Mesothelial cell of epicardium (in vitro differentiated cells): Measurements from ENCODE around the gene TMPRSS13. TPM values are rescaled to one million over a fixed set of nuclear protein-coding genes. Genes with fewer than 3 reads are reported as not detected.

Experiments
- DNase-seq, 2 experiments: peaks; one replicate each; pipeline ENCODE4 v3.0.0; 2021; ENCODE audit warnings: low spot score in 2 of 2; ENCODE audit not compliant: unreplicated experiment in 2 of 2
- H3K27ac Mint-ChIP-seq: 2 replicates; pipeline ENCODE4 v1.8.0; 2021; ENCODE audit warnings: mixed read lengths
- H3K27me3 Mint-ChIP-seq: 2 replicates; pipeline ENCODE4 v1.8.0; 2021; ENCODE audit warnings: low read depth, mixed read lengths
- H3K36me3 Mint-ChIP-seq: 2 replicates; pipeline ENCODE4 v1.8.0; 2021; ENCODE audit warnings: mixed read lengths
- H3K4me1 Mint-ChIP-seq: 2 replicates; pipeline ENCODE4 v1.8.0; 2021; ENCODE audit warnings: mixed read lengths
- H3K4me3 Mint-ChIP-seq: 2 replicates; pipeline ENCODE4 v1.8.0; 2021; ENCODE audit warnings: mild to moderate bottlenecking, moderate library complexity, mixed read lengths
- H3K9me3 Mint-ChIP-seq: 2 replicates; pipeline ENCODE4 v1.8.0; 2021; ENCODE audit warnings: mixed read lengths
- CTCF ChIP-seq: fragments of 200-600 bp; sonication (generic); IDR thresholded peaks from one replicate; pipeline ENCODE4 v1.5.0; 2021; ENCODE audit warnings: antibody characterized with exemption; ENCODE audit not compliant: unreplicated experiment
- total RNA-seq: library from RNA; stranded (reverse); gene quantifications from 3 replicates; pipeline ENCODE4 v1.2.1, GENCODE V29; 2021

Gene TMPRSS13
- total RNA-seq, 1 donor from 2014 or later, result 10.4 TPM

- no peak for TF ChIP-seq CTCF
- Mint-ChIP-seq H3K27ac (no peak overlapping the region), H3K36me3 (no peaks in the 10 kb centered on the region), H3K4me1 (peaks cover 16% of the 10 kb centered on the region), H3K9me3 (no peaks in the 10 kb centered on the region), H3K27me3 (no peaks in the 10 kb centered on the region), H3K4me3 (no peak overlapping the region)
- peak in 1 of 2 experiments; percentile 19 for DNase-seq
Observed at GRCh38 chr11:117905524-117905923, 23.7 kb downstream of the TMPRSS13 start.

GRCh38 chr11:117903505-117904382, 25.5 kb downstream of the TMPRSS13 start:
- Mint-ChIP-seq H3K4me3 (no peak overlapping the region), H3K27ac (no peak overlapping the region), H3K27me3 (no peaks in the 10 kb centered on the region), H3K4me1 (peaks cover 16% of the 10 kb centered on the region), H3K9me3 (no peaks in the 10 kb centered on the region), H3K36me3 (no peaks in the 10 kb centered on the region)
- DNase-seq, result no peak
- TF ChIP-seq CTCF, result no peak

- H3K27ac Mint-ChIP-seq, result no peak overlapping the region
- no peaks in the 10 kb centered on the region for H3K9me3 Mint-ChIP-seq
- peaks cover 5% of the 10 kb centered on the region for H3K4me1 Mint-ChIP-seq
- TF ChIP-seq CTCF, result no peak
- H3K4me3 Mint-ChIP-seq, result no peak overlapping the region
- peak in 1 of 2 experiments; percentile 24 for DNase-seq
- H3K36me3 Mint-ChIP-seq, result no peaks in the 10 kb centered on the region
- no peaks in the 10 kb centered on the region for H3K27me3 Mint-ChIP-seq
Observed at GRCh38 chr11:117902001-117902845, 27.0 kb downstream of the TMPRSS13 start.

- no peak for TF ChIP-seq CTCF
- H3K27me3 Mint-ChIP-seq, result no peaks in the 10 kb centered on the region
- no peak overlapping the region for H3K27ac Mint-ChIP-seq
- H3K36me3 Mint-ChIP-seq, result no peaks in the 10 kb centered on the region
- DNase-seq, result peak in 1 of 2 experiments; percentile 5
- no peaks in the 10 kb centered on the region for H3K9me3 Mint-ChIP-seq
- peaks cover 3% of the 10 kb centered on the region for H3K4me1 Mint-ChIP-seq
- H3K4me3 Mint-ChIP-seq, result no peak overlapping the region
Observed at GRCh38 chr11:117901601-117902000, 27.6 kb downstream of the TMPRSS13 start.

- Mint-ChIP-seq H3K36me3 (no peaks in the 10 kb centered on the region), H3K9me3 (peaks cover 7% of the 10 kb centered on the region), H3K27me3 (no peaks in the 10 kb centered on the region), H3K27ac (no peak overlapping the region), H3K4me1 (no peaks in the 10 kb centered on the region), H3K4me3 (no peak overlapping the region)
- no peak for TF ChIP-seq CTCF
- peak in 1 of 2 experiments; percentile 32 for DNase-seq
Observed at GRCh38 chr11:117900720-117901440, 28.3 kb downstream of the TMPRSS13 start.
